ENCODE data around the gene RORC. TPM values are rescaled to one million over a fixed set of nuclear protein-coding genes. Genes with fewer than 3 reads are reported as not detected.
"Not testable (repeated sequence)": the region's sequence is repeated elsewhere in the genome, so short reads cannot be mapped to it uniquely, and the experiment has no call there.

RORC gene
- total RNA-seq, 6 donors from 2014 or later = 10.3 to 46.2 (median 24.1) TPM

DNA sequence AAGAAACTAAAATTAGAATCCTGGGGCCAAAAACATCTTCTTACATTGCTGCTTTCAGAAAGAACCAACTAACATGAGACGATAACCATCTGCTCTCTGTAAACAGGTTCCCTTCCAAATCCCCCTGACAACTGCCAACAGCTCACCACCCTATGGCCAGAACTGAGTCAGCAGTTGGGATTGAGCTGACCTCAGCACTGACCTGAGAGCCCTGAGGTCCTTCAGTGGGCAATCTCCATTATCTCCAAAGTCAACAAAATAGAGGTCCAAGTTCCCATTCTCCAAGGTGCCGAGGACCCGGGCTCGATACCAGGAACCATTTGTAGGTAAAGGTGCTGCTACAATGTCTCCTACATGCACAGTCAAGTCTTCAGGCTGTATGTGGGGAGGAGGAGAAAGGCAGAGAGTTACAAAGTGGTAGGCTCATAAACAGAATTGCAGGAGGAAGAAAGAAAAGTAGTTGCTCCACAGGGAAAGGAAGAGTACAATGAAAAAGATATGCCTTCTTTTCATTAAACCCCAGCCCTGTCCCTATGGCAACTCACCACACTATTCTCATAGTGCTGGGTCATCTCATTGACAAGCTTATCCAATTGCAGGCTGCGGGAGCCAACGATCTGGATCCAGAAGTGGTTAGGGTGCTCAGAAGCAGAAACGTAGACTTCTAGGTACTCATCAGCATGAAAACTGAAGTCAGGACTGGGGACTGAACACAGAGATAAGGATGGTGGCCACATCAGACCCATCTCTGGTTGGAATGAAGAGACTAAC, 55.5 kb downstream of the RORC start:
- H3K27ac ChIP-seq = no peak overlapping the region
- H3K4me1 ChIP-seq = no peaks in the 10 kb centered on the region
- H3K9me3 ChIP-seq = no peaks in the 10 kb centered on the region
- TF ChIP-seq EP300 (IDR thresholded peaks at IDR 0.05) (no peak), POLR2AphosphoS5 (IDR thresholded peaks at IDR 0.05) (no peak), POLR2A (IDR thresholded peaks at IDR 0.05) (no peak)
- TF ChIP-seq, protein P1, sequence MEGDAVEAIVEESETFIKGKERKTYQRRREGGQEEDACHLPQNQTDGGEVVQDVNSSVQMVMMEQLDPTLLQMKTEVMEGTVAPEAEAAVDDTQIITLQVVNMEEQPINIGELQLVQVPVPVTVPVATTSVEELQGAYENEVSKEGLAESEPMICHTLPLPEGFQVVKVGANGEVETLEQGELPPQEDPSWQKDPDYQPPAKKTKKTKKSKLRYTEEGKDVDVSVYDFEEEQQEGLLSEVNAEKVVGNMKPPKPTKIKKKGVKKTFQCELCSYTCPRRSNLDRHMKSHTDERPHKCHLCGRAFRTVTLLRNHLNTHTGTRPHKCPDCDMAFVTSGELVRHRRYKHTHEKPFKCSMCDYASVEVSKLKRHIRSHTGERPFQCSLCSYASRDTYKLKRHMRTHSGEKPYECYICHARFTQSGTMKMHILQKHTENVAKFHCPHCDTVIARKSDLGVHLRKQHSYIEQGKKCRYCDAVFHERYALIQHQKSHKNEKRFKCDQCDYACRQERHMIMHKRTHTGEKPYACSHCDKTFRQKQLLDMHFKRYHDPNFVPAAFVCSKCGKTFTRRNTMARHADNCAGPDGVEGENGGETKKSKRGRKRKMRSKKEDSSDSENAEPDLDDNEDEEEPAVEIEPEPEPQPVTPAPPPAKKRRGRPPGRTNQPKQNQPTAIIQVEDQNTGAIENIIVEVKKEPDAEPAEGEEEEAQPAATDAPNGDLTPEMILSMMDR (IDR thresholded peaks at IDR 0.05) = no peak
- WGBS, 2 donors = 89 to 92% methylated on average over 7 of the region's 7 CpGs
- H3K36me3 ChIP-seq = peaks cover 11 to 62% (median 25%) of the 10 kb centered on the region in 4 donors
- ATAC-seq (ENCODE audit: low FRiP score in 2 of 2) (no peak), DNase-seq (no peak)
- no peaks in the 10 kb centered on the region for H3K27me3 ChIP-seq
- H3K4me3 ChIP-seq = no peak overlapping the region

DNA sequence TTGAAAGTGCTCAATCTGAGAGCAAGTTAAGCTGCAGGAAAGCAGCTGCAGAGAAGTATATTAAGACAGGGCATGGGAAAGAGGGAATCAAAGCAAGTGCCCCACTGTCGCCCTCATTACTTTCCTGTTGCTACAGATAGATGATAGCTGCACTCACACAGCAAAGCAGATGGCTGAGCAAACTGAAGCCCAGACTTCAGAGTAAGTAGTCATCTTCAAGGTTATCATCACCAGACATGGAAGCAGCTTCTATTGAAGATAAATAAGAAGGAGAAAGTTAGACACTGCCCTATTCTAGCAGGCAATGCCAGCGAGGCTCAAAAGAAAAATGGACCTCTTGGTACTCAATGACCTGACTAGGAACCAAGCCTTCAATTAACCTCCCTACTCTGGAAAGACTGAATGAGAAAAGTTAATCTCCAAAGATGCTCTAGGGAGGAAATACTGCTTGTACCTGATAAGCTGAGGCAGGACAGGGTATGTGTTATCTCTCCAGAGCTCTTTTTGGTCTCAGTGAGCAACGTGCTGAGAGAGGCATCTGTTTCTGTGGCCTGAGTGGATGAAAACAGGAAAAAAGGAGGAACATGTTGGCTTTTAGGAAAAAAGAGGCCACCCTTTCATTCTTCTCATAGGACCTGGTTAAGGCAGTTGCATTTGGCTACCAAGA, 57.2 kb downstream of the RORC start:
- ATAC-seq (ENCODE audit: low FRiP score in 2 of 2) (no peak), DNase-seq (no peak)
- Histone ChIP-seq H3K4me3 (no peak overlapping the region), H3K4me1 (no peaks in the 10 kb centered on the region), H3K36me3 (peaks cover 11 to 53% (median 23%) of the 10 kb centered on the region in 4 donors), H3K9me3 (no peaks in the 10 kb centered on the region), H3K27me3 (no peaks in the 10 kb centered on the region), H3K27ac (no peak overlapping the region)
- WGBS, 2 donors = 78 to 88% methylated on average over 3 of the region's 3 CpGs
- TF ChIP-seq, protein P1 (IDR thresholded peaks at IDR 0.05) = no peak
- no peak for TF ChIP-seq POLR2AphosphoS5 (IDR thresholded peaks at IDR 0.05)
- TF ChIP-seq EP300 (IDR thresholded peaks at IDR 0.05) = no peak
- no peak for TF ChIP-seq POLR2A (IDR thresholded peaks at IDR 0.05)

DNA sequence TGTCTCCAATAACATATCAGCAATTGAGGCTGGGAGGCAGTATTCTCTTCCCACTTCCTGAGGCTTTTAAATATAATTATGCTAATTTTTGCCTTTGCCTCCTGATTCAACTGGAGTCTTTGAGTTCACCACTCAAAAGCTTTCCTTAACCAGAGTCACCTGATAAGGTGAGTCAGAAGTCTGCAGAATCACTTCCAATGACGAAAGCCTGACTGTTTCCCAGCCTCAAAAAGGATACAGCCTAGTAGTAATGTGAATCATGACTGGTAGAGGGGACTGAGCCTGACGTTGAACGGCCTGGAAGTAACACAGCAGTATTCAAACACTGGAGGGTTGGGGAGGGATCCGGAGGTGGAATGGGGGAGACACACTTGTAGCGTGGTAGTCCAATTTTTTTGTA, 57.9 kb downstream of the RORC start:
- H3K4me1 ChIP-seq = no peaks in the 10 kb centered on the region
- H3K27me3 ChIP-seq = no peaks in the 10 kb centered on the region
- no peaks in the 10 kb centered on the region for H3K9me3 ChIP-seq
- H3K4me3 ChIP-seq = no peak overlapping the region
- DNase-seq = peak in 1 of 2 donors; percentile 25
- H3K36me3 ChIP-seq = peaks cover 8 to 46% (median 20%) of the 10 kb centered on the region in 4 donors
- TF ChIP-seq, protein P1 (IDR thresholded peaks at IDR 0.05) = no peak
- TF ChIP-seq EP300 (IDR thresholded peaks at IDR 0.05) (peak in 1 of 4 donors; percentile 3), POLR2AphosphoS5 (IDR thresholded peaks at IDR 0.05) (no peak)
- ATAC-seq (ENCODE audit: low FRiP score in 2 of 2) = peak in 1 of 2 donors; percentile 43
- no peak overlapping the region for H3K27ac ChIP-seq
- 85 to 88% methylated on average over 5 of the region's 5 CpGs for whole genome bisulfite sequencing, 2 donors

DNA sequence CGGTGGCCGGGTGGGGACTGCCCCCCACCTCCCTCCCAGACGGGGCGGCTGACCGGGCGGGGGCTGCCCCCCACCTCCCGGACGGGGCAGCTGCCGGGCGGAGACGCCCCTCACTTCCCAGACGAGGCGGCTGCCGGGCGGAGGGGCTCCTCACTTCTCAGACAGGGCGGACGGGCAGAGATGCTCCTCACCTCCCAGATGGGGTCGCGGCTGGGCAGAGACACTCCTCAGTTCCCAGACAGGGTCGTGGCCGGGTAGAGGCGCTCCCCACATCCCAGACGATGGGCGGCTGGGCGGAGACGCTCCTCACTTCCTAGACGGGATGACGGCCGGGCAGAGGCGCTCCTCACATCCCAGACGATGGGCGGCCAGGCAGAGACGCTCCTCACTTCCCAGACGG, 62.3 kb downstream of the RORC start:
- H3K9me3 ChIP-seq; H3K27me3 ChIP-seq; H3K36me3 ChIP-seq; H3K27ac ChIP-seq; ATAC-seq (ENCODE audit: low FRiP score in 2 of 2); H3K4me3 ChIP-seq; H3K4me1 ChIP-seq: not testable (repeated sequence)
- WGBS, 2 donors = 86 to 92% methylated on average over 11 to 21 of the region's 34 CpGs
- peak in 1 of 2 donors; percentile 60 for DNase-seq

DNA sequence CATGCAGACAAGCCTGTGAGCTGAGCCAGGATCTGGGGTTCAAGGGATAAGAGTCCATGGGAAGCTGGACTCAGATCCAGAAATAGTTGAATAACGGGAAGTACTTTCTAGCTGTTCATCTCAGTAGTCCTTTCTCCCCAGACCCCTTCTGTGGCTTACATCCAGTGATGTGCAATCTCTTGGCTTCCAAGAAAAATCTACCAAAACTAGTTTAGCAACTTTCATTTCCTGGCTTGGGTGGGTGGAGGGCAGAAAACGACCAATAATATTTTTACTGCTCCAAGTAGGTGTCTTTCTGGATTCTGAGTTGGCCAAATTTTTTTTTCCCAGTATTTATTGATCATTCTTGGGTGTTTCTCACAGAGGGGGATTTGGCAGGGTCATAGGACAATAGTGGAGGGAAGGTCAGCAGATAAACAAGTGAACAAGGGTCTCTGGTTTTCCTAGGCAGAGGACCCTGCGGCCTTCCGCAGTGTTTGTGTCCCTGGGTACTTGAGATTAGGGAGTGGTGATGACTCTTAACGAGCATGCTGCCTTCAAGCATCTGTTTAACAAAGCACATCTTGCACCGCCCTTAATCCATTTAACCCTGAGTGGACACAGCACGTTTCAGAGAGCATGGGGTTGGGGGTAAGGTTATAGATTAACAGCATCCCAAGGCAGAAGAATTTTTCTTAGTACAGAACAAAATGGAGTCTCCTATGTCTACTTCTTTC, 63.1 kb downstream of the RORC start:
- H3K4me3 ChIP-seq, H3K9me3 ChIP-seq, H3K27me3 ChIP-seq, H3K36me3 ChIP-seq: not testable (repeated sequence)
- DNase-seq = peak in 1 of 2 donors; percentile 26
- 28 to 62% methylated on average over 2 to 4 of the region's 7 CpGs for WGBS, 2 donors
- Histone ChIP-seq H3K27ac (peak overlapping the region; percentile 13 to 75 (median 38)), H3K4me1 (peaks cover 0 to 15% (median 11%) of the 10 kb centered on the region in 4 donors)
- ATAC-seq (ENCODE audit: low FRiP score in 2 of 2) = peak in 1 of 2 donors; percentile 64
